SU-DHL-6 (cell line): ENCODE data around the gene ZNF345.

Source experiments
- H2AFZ ChIP-seq: fragments of 200-600 bp; sonication (generic); 2 replicates; pipeline ENCODE4 v1.6.1; 2014; ENCODE audit warnings: low read depth, mild to moderate bottlenecking, moderate library complexity, mixed read lengths, antibody characterized with exemption, low read length; ENCODE audit not compliant: severe bottlenecking
- H3F3A ChIP-seq: fragments of 200-600 bp; shearing (Covaris generic); 2 replicates; pipeline ENCODE4 v1.6.0; 2016; ENCODE audit warnings: antibody characterized with exemption, mild to moderate bottlenecking; ENCODE audit not compliant: insufficient read depth
- H3K27ac ChIP-seq: fragments of 200-600 bp; sonication (generic); 2 replicates; pipeline ENCODE4 v1.5.1; 2016; ENCODE audit warnings: low read depth, mild to moderate bottlenecking, low read length, moderate library complexity, mixed read lengths
- H3K27me3 ChIP-seq: fragments of 200-600 bp; sonication (generic), shearing (Covaris generic); 2 replicates; pipeline ENCODE4 v1.6.0; 2014; ENCODE audit warnings: mild to moderate bottlenecking, low read length
- H3K36me3 ChIP-seq: fragments of 200-600 bp; sonication (generic); 2 replicates; pipeline ENCODE4 v1.6.1; 2014; ENCODE audit warnings: mild to moderate bottlenecking, low read length, mixed read lengths
- H3K4me2 ChIP-seq: fragments of 300-600, 200-600 bp; shearing (Covaris generic), sonication (generic); 2 replicates; pipeline ENCODE4 v1.6.0; 2014; ENCODE audit warnings: low read length, low read depth, mild to moderate bottlenecking; ENCODE audit not compliant: poor library complexity, severe bottlenecking
- H3K4me3 ChIP-seq: fragments of 200-600 bp; sonication (generic); 2 replicates; pipeline ENCODE4 v1.5.1; 2014; ENCODE audit warnings: antibody characterized with exemption, low read length, mild to moderate bottlenecking, mixed read lengths; ENCODE audit not compliant: insufficient read depth, poor library complexity, severe bottlenecking
- H3K79me2 ChIP-seq: fragments of 200-600 bp; sonication (generic); 2 replicates; pipeline ENCODE4 v1.6.1; 2014; ENCODE audit warnings: mild to moderate bottlenecking, low read length, moderate library complexity; ENCODE audit not compliant: insufficient read depth
- H3K9ac ChIP-seq: fragments of 200-600 bp; sonication (generic); 2 replicates; pipeline ENCODE4 v1.7.0; 2014; ENCODE audit warnings: mild to moderate bottlenecking, low read length
- H3K9me2 ChIP-seq: fragments of 200-600 bp; sonication (generic); replicated peaks from 2 replicates; pipeline ENCODE4 v1.6.1; 2014; ENCODE audit warnings: low read length; ENCODE audit not compliant: insufficient read depth
- H3K9me3 ChIP-seq: fragments of 200-600 bp; sonication (generic); 2 replicates; pipeline ENCODE4 v1.6.1; 2014; ENCODE audit warnings: low read length, mixed read lengths; ENCODE audit not compliant: insufficient read depth
- H4K20me1 ChIP-seq: fragments of 200-600 bp; sonication (generic); 2 replicates; pipeline ENCODE4 v1.6.1; 2014; ENCODE audit warnings: low read depth, mild to moderate bottlenecking, antibody characterized with exemption, low read length, moderate library complexity, mixed read lengths
- CTCF ChIP-seq: fragments of 200-600 bp; sonication (generic); IDR thresholded peaks from one replicate; pipeline ENCODE4 v1.5.1; 2017; ENCODE audit warnings: antibody characterized with exemption, mild to moderate bottlenecking, low read length, moderate library complexity; ENCODE audit not compliant: insufficient read depth, poor library complexity, severe bottlenecking
- EZH2phosphoT487 ChIP-seq: fragments of 200-600 bp; sonication (generic), shearing (Covaris generic); conservative IDR thresholded peaks from 2 replicates; pipeline ENCODE4 v1.6.1; 2018; ENCODE audit warnings: mild to moderate bottlenecking, antibody characterized with exemption, low read length, moderate library complexity, mixed read lengths

Gene ZNF345

GRCh38 chr19:36918090-36918489 lies 67.4 kb downstream of the ZNF345 start:
- Histone ChIP-seq H3F3A (no peaks in the 10 kb centered on the region), H3K79me2 (no peaks in the 10 kb centered on the region), H4K20me1 (no peaks in the 10 kb centered on the region), H3K27ac (no peak overlapping the region), H3K4me2 (no peak overlapping the region), H3K9ac (no peak overlapping the region), H3K27me3 (no peaks in the 10 kb centered on the region), H3K9me3 (peaks cover 20% of the 10 kb centered on the region; the same call in 1 of the 2 replicates), H2AFZ (no peak overlapping the region), H3K4me3 (no peak overlapping the region), H3K36me3 (no peaks in the 10 kb centered on the region), H3K9me2 (no peaks in the 10 kb centered on the region)
- TF ChIP-seq CTCF (no peak), EZH2phosphoT487 (no peak)
